SK-N-SH (cell line): ENCODE results near the gene HIGD2B. TPM values are rescaled to one million over a fixed set of nuclear protein-coding genes. Genes with fewer than 3 reads are reported as not detected.

ENCODE experiments used
- CTCF ChIA-PET: fragments of 300-600, 350-600 bp; formaldehyde crosslinking; extraction: SDS; loops from one replicate; lab custom pipeline; 2021; lab: Yijun Ruan, JAX
- POLR2A ChIA-PET: fragments of 350-600 bp; sonication (Branson Sonifier 250); formaldehyde crosslinking; extraction: SDS; loops from one replicate; lab custom pipeline; 2020; ENCODE audit warnings: antibody characterized with exemption, inconsistent platforms; lab: Yijun Ruan, JAX
- DNase-seq: peaks from one replicate; pipeline ENCODE4 v3.0.0; 2012
- H2AFZ ChIP-seq: fragments of 200-600 bp; sonication (generic); 2 replicates; pipeline ENCODE4 v1.8.1; 2016; ENCODE audit warnings: antibody characterized with exemption, mild to moderate bottlenecking, low read depth
- H3F3A ChIP-seq: fragments of 200-600 bp; sonication (generic); replicated peaks from 2 replicates; pipeline ENCODE3; 2016; ENCODE audit warnings: antibody characterized with exemption, mild to moderate bottlenecking; ENCODE audit not compliant: insufficient read depth
- H3K27ac ChIP-seq, 2 experiments: fragments of 200-500 bp in 1 of 2; fragments of 200-600 bp in 1 of 2; sonication (Bioruptor generic) in 1 of 2; sonication (generic), shearing (Covaris generic) in 1 of 2; 2 replicates each; pipeline versions ENCODE4 v1.5.1 to v1.6.1; 2014 to 2016; ENCODE audit warnings: low read depth in 2 of 2, inconsistent platforms in 1 of 2, low read length in 1 of 2, mild to moderate bottlenecking in 1 of 2, mixed read lengths in 1 of 2
- H3K27me3 ChIP-seq: fragments of 200-600 bp; sonication (generic), shearing (Covaris generic); 2 replicates; pipeline ENCODE4 v1.6.1; 2016; ENCODE audit warnings: mixed run types; ENCODE audit not compliant: insufficient read depth
- H3K36me3 ChIP-seq, 2 experiments: fragments of 200-500 bp in 1 of 2; fragments of 200-600 bp in 1 of 2; sonication (Bioruptor generic) in 1 of 2; sonication (generic) in 1 of 2; replicated peaks in 1 of 2; 2 replicates each; pipeline versions ENCODE3 to v1.5.1; 2014 to 2016; ENCODE audit warnings: low read length in 1 of 2, mild to moderate bottlenecking in 1 of 2; ENCODE audit not compliant: insufficient read depth in 2 of 2, control insufficient read depth in 1 of 2
- H3K4me1 ChIP-seq, 2 experiments: fragments of 200-500 bp in 1 of 2; fragments of 200-600 bp in 1 of 2; sonication (Bioruptor generic) in 1 of 2; sonication (generic), shearing (Covaris generic) in 1 of 2; 2 replicates each; pipeline versions ENCODE4 v1.5.1 to v1.6.1; 2014 to 2016; ENCODE audit warnings: low read depth in 1 of 2, low read length in 1 of 2, mixed run types in 1 of 2; ENCODE audit not compliant: insufficient read depth in 2 of 2, control insufficient read depth in 1 of 2
- H3K4me2 ChIP-seq: fragments of 200-600 bp; sonication (generic), shearing (Covaris generic); 2 replicates; pipeline ENCODE4 v1.6.1; 2017; ENCODE audit warnings: mixed run types
- H3K4me3 ChIP-seq, 2 experiments: fragments of 200-500 bp in 1 of 2; fragments of 200-600 bp in 1 of 2; sonication (Bioruptor generic) in 1 of 2; sonication (generic), shearing (Covaris generic) in 1 of 2; 2 replicates each; pipeline versions ENCODE4 v1.5.1 to v1.8.1; 2014 to 2016; ENCODE audit warnings: low read depth in 2 of 2, inconsistent platforms in 1 of 2, low read length in 1 of 2, mild to moderate bottlenecking in 1 of 2, mixed read lengths in 1 of 2, moderate library complexity in 1 of 2
- H3K79me2 ChIP-seq: fragments of 200-600 bp; sonication (generic); 2 replicates; pipeline ENCODE4 v1.8.1; 2017; ENCODE audit warnings: mild to moderate bottlenecking; ENCODE audit not compliant: insufficient read depth
- H3K9ac ChIP-seq: fragments of 200-600 bp; sonication (generic); 2 replicates; pipeline ENCODE4 v1.6.1; 2017; ENCODE audit warnings: mixed run types
- H3K9me2 ChIP-seq: fragments of 200-600 bp; sonication (generic); 2 replicates; pipeline ENCODE4 v1.6.1; 2017; ENCODE audit warnings: mixed run types
- H3K9me3 ChIP-seq: fragments of 200-600 bp; sonication (generic); 2 replicates; pipeline ENCODE4 v1.6.1; 2017; ENCODE audit warnings: mixed run types, mild to moderate bottlenecking, moderate library complexity
- H4K20me1 ChIP-seq: fragments of 200-600 bp; sonication (generic); 2 replicates; pipeline ENCODE4 v1.6.1; 2017; ENCODE audit warnings: mild to moderate bottlenecking, mixed run types; ENCODE audit not compliant: insufficient read depth
- ELF1 ChIP-seq: IDR thresholded peaks from 2 replicates; pipeline ENCODE4 v1.4.0; 2012
- MXI1 ChIP-seq: IDR thresholded peaks from 2 replicates; pipeline ENCODE4 v1.6.1; 2012; ENCODE audit warnings: mild to moderate bottlenecking, low read depth, low read length, improper control_type of control experiment
- RCOR1 ChIP-seq: fragments of 150-350 bp; IDR thresholded peaks from 2 replicates; pipeline ENCODE4 v1.6.1; 2017; ENCODE audit warnings: antibody characterized with exemption, low read length
- RXRA ChIP-seq: IDR thresholded peaks from 2 replicates; pipeline ENCODE4 v1.4.0; 2012; ENCODE audit warnings: low read depth, mild to moderate bottlenecking, borderline replicate concordance
- SIN3A ChIP-seq: IDR thresholded peaks from 2 replicates; pipeline ENCODE4 v1.6.1; 2012; ENCODE audit warnings: low read depth, mild to moderate bottlenecking, low read length, moderate library complexity, borderline replicate concordance
- TAF1 ChIP-seq: IDR thresholded peaks from 2 replicates; pipeline ENCODE4 v1.6.1; 2012; ENCODE audit warnings: low read depth, mild to moderate bottlenecking, low read length, moderate library complexity, borderline replicate concordance
- WGBS: methylation state at CpG from one replicate; pipeline ENCODE4 v1.1.6; 2017; ENCODE audit warnings: low lambda C conversion rate; 5-methylcytosine and 5-hydroxymethylcytosine counted together
- polyA plus RNA-seq, 3 experiments: library from polyadenylated mRNA; depleted of rRNA; stranded (reverse); fragments of >200 nt; gene quantifications; 2 replicates each; pipeline ENCODE4 v1.2.3, GENCODE V29; 2012
- TF ChIP-seq, protein P1 (sequence below): fragments of 200-600 bp; sonication (generic); IDR thresholded peaks from 2 replicates; pipeline ENCODE4 v1.6.1; 2017; ENCODE audit warnings: antibody characterized with exemption, mild to moderate bottlenecking, moderate library complexity
- TF ChIP-seq, protein P2 (sequence below): IDR thresholded peaks from 2 replicates; pipeline ENCODE4 v1.6.1; 2012; ENCODE audit warnings: mild to moderate bottlenecking, low read depth, low read length, moderate library complexity
- TF ChIP-seq, protein P3 (sequence below): fragments of 150-350 bp; IDR thresholded peaks from 2 replicates; pipeline ENCODE4 v1.6.1; 2017; ENCODE audit warnings: antibody characterized with exemption, low read length, low read depth, borderline replicate concordance

Gene HIGD2B
- polyA plus RNA-seq, 1 of the 3 experiments (the other 2 are of a cell fraction) = not detected

DNA sequence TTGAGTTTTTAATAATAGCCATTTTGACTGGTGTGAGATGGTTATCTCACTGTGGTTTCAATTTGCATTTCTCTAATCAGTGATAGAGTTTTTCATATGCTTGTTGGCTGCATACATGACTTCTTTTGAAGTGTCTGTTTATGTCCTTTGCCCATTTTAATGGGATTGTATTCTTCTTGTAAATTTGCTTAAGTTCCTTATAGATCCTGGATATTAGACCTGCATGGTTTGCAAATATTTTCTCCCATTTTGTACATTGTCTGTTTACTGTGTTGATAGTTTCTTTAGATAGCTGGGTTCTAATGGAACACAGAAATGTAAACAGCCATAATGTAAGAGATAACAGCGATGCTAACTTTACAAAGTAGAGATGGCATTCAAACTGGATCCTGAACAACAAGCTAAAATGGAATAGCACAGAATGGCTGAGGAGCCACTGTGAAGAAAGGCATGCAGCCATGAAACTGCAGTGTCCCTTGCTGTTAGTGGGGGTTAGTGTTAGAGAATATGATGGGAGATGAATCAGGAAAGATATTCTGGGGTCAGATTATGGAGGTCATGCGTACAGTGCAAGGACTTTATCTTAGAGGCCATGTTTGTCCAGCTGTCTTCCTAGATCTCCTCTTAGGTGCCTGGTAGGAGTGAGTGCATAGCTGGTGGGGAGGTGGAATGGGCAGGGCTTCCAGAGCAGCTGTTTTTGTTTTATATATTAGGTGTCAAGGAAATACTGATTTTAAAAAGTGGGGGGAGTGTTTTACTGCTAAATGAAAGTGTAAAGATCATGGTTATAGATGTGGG, 48.2 kb upstream of the HIGD2B start (continued):
- no peak for TF ChIP-seq MXI1

DNA sequence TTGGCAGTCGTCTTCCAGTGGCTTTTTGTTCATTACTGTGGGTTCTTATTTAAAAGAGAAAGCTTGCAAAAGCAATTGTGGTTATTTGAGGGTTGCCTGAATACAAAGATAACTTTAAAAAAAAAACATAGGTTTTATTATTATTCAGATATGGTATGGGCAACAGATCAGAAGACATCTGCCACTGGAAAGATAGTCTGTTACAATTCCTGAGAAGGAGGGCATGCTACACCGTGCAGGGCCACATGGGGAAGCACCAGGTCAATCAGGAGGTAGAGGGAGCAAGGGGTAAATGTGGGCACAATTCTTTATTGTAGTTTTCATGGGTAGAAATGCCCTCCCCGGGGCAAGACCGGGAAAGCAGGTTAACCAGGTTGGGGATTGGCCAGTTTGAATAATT, 46.5 kb upstream of the HIGD2B start:
- H3K9me3 ChIP-seq = no peaks in the 10 kb centered on the region
- H3K4me1 ChIP-seq = no peaks in the 10 kb centered on the region
- H3K79me2 ChIP-seq = no peaks in the 10 kb centered on the region
- no peaks in the 10 kb centered on the region for H3F3A ChIP-seq
- H4K20me1 ChIP-seq = no peaks in the 10 kb centered on the region
- H2AFZ ChIP-seq = no peak overlapping the region
- no peak overlapping the region for H3K4me3 ChIP-seq
- ChIA-PET POLR2A (no interaction called here), CTCF (interaction anchor here (0.7 to 7.2 kb wide), 4 partner anchors 10 to 511 kb away, joined by 3 to 72 read pairs (median 4); no protein-coding TSS in a partner anchor)
- no peak overlapping the region for H3K27ac ChIP-seq
- no peaks in the 10 kb centered on the region for H3K27me3 ChIP-seq
- 95% methylated on average over 4 of the region's 4 CpGs for WGBS
- no peaks in the 10 kb centered on the region for H3K9me2 ChIP-seq
- no peak overlapping the region for H3K4me2 ChIP-seq
- no peak overlapping the region for H3K9ac ChIP-seq
- H3K36me3 ChIP-seq = peaks cover 24 to 50% of the 10 kb centered on the region in 2 experiments
- no peak for DNase-seq
- no peak for TF ChIP-seq SIN3A
- TF ChIP-seq, protein P1, sequence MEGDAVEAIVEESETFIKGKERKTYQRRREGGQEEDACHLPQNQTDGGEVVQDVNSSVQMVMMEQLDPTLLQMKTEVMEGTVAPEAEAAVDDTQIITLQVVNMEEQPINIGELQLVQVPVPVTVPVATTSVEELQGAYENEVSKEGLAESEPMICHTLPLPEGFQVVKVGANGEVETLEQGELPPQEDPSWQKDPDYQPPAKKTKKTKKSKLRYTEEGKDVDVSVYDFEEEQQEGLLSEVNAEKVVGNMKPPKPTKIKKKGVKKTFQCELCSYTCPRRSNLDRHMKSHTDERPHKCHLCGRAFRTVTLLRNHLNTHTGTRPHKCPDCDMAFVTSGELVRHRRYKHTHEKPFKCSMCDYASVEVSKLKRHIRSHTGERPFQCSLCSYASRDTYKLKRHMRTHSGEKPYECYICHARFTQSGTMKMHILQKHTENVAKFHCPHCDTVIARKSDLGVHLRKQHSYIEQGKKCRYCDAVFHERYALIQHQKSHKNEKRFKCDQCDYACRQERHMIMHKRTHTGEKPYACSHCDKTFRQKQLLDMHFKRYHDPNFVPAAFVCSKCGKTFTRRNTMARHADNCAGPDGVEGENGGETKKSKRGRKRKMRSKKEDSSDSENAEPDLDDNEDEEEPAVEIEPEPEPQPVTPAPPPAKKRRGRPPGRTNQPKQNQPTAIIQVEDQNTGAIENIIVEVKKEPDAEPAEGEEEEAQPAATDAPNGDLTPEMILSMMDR = peak; percentile 6; the same call in 1 of the 2 replicates

DNA sequence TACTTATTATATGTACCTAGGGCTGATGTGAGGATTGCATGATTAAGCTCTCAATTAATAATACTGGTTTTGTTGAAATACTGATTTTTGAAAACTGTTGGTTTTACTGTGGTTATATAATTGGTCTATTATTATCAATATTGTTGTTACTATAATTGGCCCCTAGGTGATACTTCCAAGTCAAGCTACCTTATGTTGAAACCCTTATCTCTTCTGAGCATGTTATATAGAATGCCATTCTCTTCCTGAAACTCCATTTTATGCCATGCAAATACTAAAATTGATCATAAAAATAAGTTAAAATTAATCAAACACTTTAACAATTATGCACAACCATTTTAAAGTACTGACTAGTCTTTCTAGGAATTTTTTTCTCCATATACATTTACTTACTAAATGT, 46.1 kb upstream of the HIGD2B start:
- H4K20me1 ChIP-seq = no peaks in the 10 kb centered on the region
- no peak overlapping the region for H2AFZ ChIP-seq
- H3K36me3 ChIP-seq = peaks cover 24 to 45% of the 10 kb centered on the region in 2 experiments
- H3K4me3 ChIP-seq = no peak overlapping the region
- H3K9me2 ChIP-seq = no peaks in the 10 kb centered on the region
- TF ChIP-seq, protein P2, sequence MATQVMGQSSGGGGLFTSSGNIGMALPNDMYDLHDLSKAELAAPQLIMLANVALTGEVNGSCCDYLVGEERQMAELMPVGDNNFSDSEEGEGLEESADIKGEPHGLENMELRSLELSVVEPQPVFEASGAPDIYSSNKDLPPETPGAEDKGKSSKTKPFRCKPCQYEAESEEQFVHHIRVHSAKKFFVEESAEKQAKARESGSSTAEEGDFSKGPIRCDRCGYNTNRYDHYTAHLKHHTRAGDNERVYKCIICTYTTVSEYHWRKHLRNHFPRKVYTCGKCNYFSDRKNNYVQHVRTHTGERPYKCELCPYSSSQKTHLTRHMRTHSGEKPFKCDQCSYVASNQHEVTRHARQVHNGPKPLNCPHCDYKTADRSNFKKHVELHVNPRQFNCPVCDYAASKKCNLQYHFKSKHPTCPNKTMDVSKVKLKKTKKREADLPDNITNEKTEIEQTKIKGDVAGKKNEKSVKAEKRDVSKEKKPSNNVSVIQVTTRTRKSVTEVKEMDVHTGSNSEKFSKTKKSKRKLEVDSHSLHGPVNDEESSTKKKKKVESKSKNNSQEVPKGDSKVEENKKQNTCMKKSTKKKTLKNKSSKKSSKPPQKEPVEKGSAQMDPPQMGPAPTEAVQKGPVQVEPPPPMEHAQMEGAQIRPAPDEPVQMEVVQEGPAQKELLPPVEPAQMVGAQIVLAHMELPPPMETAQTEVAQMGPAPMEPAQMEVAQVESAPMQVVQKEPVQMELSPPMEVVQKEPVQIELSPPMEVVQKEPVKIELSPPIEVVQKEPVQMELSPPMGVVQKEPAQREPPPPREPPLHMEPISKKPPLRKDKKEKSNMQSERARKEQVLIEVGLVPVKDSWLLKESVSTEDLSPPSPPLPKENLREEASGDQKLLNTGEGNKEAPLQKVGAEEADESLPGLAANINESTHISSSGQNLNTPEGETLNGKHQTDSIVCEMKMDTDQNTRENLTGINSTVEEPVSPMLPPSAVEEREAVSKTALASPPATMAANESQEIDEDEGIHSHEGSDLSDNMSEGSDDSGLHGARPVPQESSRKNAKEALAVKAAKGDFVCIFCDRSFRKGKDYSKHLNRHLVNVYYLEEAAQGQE = no peak
- TF ChIP-seq, protein P3, sequence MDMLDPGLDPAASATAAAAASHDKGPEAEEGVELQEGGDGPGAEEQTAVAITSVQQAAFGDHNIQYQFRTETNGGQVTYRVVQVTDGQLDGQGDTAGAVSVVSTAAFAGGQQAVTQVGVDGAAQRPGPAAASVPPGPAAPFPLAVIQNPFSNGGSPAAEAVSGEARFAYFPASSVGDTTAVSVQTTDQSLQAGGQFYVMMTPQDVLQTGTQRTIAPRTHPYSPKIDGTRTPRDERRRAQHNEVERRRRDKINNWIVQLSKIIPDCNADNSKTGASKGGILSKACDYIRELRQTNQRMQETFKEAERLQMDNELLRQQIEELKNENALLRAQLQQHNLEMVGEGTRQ = no peak
- TF ChIP-seq, protein P1 = no peak
- no peak for TF ChIP-seq RCOR1
- no peak for TF ChIP-seq RXRA
- no peak for TF ChIP-seq TAF1
- no peak for TF ChIP-seq ELF1
- DNase-seq = no peak
- no peaks in the 10 kb centered on the region for H3K79me2 ChIP-seq
- no peak overlapping the region for H3K9ac ChIP-seq
- H3K27me3 ChIP-seq = no peaks in the 10 kb centered on the region
- H3K4me2 ChIP-seq = no peak overlapping the region
- H3K9me3 ChIP-seq = no peaks in the 10 kb centered on the region
- H3K27ac ChIP-seq = no peak overlapping the region
- no peaks in the 10 kb centered on the region for H3F3A ChIP-seq
- ChIA-PET CTCF (interaction anchor here (0.7 to 7.2 kb wide), 4 partner anchors 9 to 512 kb away, joined by 3 to 72 read pairs (median 4); no protein-coding TSS in a partner anchor), POLR2A (no interaction called here)
- H3K4me1 ChIP-seq = no peaks in the 10 kb centered on the region
